Measurements from ENCODE around the gene TTLL13. TPM values are rescaled to one million over a fixed set of nuclear protein-coding genes. Genes with fewer than 3 reads are reported as not detected.

The TTLL13 gene
- total and polyA plus RNA-seq, 8 donors = 0.10 TPM; not detected in 7

DNA sequence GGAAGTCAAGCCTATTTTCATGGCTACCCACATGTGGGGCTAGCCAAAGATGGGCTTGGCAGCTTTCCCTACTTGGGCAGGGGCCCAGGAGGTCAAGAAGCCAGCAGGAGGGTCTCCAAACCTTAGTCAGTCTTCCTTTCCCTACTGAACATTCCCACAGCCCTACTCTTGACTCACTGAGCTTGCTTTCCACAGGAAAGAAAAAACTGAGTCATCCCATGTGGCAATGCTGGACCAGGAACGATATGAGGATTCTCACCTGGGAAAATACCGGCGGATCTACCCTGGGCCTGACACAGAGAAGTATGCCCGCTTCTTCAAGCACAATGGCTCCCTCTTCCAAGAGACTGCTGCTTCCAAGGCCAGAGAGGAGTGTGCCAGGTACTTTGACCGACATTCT lies 12.5 kb downstream of the TTLL13 start:
- WGBS, 5 donors = 76 to 87% (median 84%) methylated on average over 5 of the region's 5 CpGs
- no peaks in the 10 kb centered on the region for H3K9me3 ChIP-seq
- H3K27ac ChIP-seq = no peak overlapping the region
- no peak for DNase-seq
- no peaks in the 10 kb centered on the region for H3K27me3 ChIP-seq
- intact Hi-C loops (cut with DNase I; ENCODE audit: low total_unique reads) = no loop called here
- peaks cover 7 to 14% (median 14%) of the 10 kb centered on the region in 4 donors for H3K4me1 ChIP-seq
- H3K36me3 ChIP-seq = no peaks in the 10 kb centered on the region
- TF ChIP-seq EP300 (IDR thresholded peaks at IDR 0.05) (no peak), POLR2A (IDR thresholded peaks at IDR 0.05) (no peak), POLR2AphosphoS5 (IDR thresholded peaks at IDR 0.05) (no peak)
- TF ChIP-seq, protein P1, sequence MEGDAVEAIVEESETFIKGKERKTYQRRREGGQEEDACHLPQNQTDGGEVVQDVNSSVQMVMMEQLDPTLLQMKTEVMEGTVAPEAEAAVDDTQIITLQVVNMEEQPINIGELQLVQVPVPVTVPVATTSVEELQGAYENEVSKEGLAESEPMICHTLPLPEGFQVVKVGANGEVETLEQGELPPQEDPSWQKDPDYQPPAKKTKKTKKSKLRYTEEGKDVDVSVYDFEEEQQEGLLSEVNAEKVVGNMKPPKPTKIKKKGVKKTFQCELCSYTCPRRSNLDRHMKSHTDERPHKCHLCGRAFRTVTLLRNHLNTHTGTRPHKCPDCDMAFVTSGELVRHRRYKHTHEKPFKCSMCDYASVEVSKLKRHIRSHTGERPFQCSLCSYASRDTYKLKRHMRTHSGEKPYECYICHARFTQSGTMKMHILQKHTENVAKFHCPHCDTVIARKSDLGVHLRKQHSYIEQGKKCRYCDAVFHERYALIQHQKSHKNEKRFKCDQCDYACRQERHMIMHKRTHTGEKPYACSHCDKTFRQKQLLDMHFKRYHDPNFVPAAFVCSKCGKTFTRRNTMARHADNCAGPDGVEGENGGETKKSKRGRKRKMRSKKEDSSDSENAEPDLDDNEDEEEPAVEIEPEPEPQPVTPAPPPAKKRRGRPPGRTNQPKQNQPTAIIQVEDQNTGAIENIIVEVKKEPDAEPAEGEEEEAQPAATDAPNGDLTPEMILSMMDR (IDR thresholded peaks at IDR 0.05) = no peak
- H3K4me3 ChIP-seq = no peak overlapping the region

DNA sequence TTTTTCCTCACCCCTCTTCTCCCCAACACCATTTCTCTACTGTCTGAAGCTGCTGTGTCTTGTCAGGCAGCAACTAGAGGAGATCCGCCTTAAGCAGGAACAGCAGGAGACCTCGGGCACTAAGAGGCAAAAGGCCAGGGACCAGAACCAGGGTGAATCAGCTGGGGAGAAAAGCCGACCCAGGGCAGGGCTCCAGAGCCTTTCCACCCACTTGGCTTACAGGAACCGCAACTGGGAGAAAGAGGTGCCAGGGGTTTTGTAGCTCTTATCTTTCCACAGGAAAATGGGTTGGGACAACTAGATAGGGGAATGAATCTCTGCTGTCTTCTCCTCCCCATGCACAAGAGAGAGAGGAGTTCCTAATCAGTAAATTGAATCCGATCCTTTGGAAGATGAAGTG lies 13.1 kb downstream of the TTLL13 start:
- Histone ChIP-seq H3K27me3 (no peaks in the 10 kb centered on the region), H3K4me1 (peaks cover 14 to 20% (median 20%) of the 10 kb centered on the region in 4 donors), H3K36me3 (no peaks in the 10 kb centered on the region), H3K9me3 (no peaks in the 10 kb centered on the region), H3K4me3 (no peak overlapping the region), H3K27ac (no peak overlapping the region)
- WGBS, 5 donors = 66 to 80% (median 69%) methylated on average over 5 of the region's 5 CpGs
- intact Hi-C loops (cut with DNase I; ENCODE audit: low total_unique reads) = no loop called here
- TF ChIP-seq EP300 (IDR thresholded peaks at IDR 0.05) (no peak), POLR2AphosphoS5 (IDR thresholded peaks at IDR 0.05) (no peak), POLR2A (IDR thresholded peaks at IDR 0.05) (no peak)
- TF ChIP-seq, protein P1 (IDR thresholded peaks at IDR 0.05) = no peak
- DNase-seq = no peak

DNA sequence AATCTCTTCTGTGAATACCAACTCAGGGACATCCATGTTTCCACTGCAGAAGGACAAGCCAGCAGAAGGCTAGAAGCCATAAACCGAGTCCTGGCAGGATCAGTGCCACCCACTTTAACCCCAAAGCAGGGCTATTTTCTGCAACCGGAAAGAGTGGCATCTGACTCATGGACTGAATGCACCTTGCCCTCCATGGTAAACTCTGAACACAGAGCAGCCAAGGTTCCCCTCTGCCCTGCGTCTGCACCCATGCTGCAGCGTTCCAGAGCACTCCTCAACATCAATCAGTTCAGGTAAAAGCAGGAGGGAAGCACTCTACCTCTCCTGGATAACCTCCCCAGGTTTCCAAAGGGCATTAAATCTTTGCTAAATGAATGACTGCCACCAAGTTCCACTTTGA lies 15.3 kb downstream of the TTLL13 start:
- Histone ChIP-seq H3K9me3 (no peaks in the 10 kb centered on the region), H3K4me1 (peaks cover 26 to 42% (median 38%) of the 10 kb centered on the region in 4 donors), H3K27me3 (no peaks in the 10 kb centered on the region), H3K27ac (peak overlapping the region; percentile 90 to 99 (median 96)), H3K36me3 (peaks cover 0 to 12% (median 9%) of the 10 kb centered on the region in 4 donors), H3K4me3 (peak overlapping the region; percentile 59 to 76 (median 66))
- TF ChIP-seq POLR2AphosphoS5 (IDR thresholded peaks at IDR 0.05) (no peak), EP300 (IDR thresholded peaks at IDR 0.05) (no peak), POLR2A (IDR thresholded peaks at IDR 0.05) (no peak)
- TF ChIP-seq, protein P1 (IDR thresholded peaks at IDR 0.05) = no peak
- intact Hi-C loops (cut with DNase I; ENCODE audit: low total_unique reads) = no loop called here
- WGBS, 5 donors = 12 to 33% (median 21%) methylated on average over 4 of the region's 4 CpGs
- DNase-seq = peak; percentile 31 to 55

DNA sequence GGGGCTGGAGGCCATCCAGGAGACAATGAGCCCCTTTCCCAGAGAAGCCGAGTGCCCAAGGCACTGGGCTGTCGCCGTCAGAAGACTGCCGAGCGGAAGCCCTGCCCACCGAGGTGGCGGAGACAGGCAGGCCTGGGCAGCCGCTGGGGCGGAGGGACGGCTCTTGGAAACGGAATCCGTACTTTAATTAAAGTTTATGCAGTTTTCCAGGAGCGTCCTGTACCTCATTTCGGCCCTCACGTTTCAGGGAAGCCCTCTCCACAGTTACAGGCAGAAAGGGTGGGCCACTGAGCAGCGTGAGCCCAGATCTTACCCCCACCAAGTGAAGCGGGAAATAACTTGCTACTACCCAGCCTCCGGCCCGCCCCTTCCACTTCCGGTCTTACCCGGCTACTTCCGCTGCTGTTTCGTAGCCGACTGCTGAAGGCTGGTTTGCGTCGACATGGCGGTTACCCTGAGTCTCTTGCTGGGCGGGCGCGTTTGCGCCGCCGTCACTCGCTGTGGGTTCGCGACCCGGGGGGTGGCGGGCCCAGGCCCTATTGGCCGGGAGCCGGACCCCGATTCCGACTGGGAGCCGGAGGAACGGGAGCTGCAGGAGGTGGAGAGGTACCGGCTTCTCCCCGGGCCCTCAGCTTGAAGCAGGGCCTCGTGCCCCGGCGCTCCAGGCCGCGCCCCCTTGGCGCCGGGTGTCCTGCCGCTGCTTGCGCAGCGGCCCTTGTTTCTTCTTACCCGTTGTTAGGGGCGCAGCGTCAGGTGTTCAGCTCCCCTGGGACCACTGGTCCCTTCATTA lies 16.1 kb downstream of the TTLL13 start, which contains the start of gene NGRN:
NGRN (plus strand) TSS at position 402 of the 790 bp plus-strand sequence; CDS start at position 443, 41 bp downstream.
- Histone ChIP-seq H3K4me1 (peaks cover 26 to 50% (median 42%) of the 10 kb centered on the region in 4 donors), H3K9me3 (no peaks in the 10 kb centered on the region), H3K36me3 (peaks cover 0 to 20% (median 16%) of the 10 kb centered on the region in 4 donors), H3K27ac (peak within 1 kb of the TSS; percentile 90 to 99 (median 96)), H3K4me3 (peak within 1 kb of the TSS; percentile 59 to 76 (median 66)), H3K27me3 (no peaks in the 10 kb centered on the region)
- intact Hi-C loops (cut with DNase I; ENCODE audit: low total_unique reads) = no loop called here
- WGBS, 5 donors = 0 to 1% (median 0%) methylated on average over 39 to 59 of the region's 59 CpGs
- TF ChIP-seq POLR2A (IDR thresholded peaks at IDR 0.05) = peak in 2 of 4 donors; percentile 32 to 67
- TF ChIP-seq, protein P1 (IDR thresholded peaks at IDR 0.05) = no peak
- TF ChIP-seq POLR2AphosphoS5 (IDR thresholded peaks at IDR 0.05) = peak; percentile 86 to 95 (median 92)
- DNase-seq = peak; percentile 93 to 98
